IMR-90 (cell line): ENCODE measurements around the gene C19orf73.

Source experiments
- CEBPB ChIP-seq: IDR thresholded peaks from 2 replicates; pipeline ENCODE4 v1.6.1; 2012; ENCODE audit warnings: low read depth, low read length, improper control_type of control experiment
- CHD1 ChIP-seq: IDR thresholded peaks from 2 replicates; pipeline ENCODE4 v1.6.1; 2012; ENCODE audit warnings: low read depth, low read length, improper control_type of control experiment
- CTCF ChIP-seq: conservative IDR thresholded peaks from 2 replicates; pipeline ENCODE4 v1.5.1; 2012; ENCODE audit warnings: mild to moderate bottlenecking, low read depth, low read length, improper control_type of control experiment
- ELK1 ChIP-seq: fragments of 150-350 bp; IDR thresholded peaks from 2 replicates; pipeline ENCODE4 v1.6.1; 2016; ENCODE audit warnings: low read depth, mild to moderate bottlenecking, low read length, moderate library complexity, borderline replicate concordance
- FOS ChIP-seq: fragments of 150-350 bp; IDR thresholded peaks from 2 replicates; pipeline ENCODE4 v1.6.1; 2016; ENCODE audit warnings: low read depth, low read length
- MAZ ChIP-seq: IDR thresholded peaks from 2 replicates; pipeline ENCODE4 v1.6.1; 2012; ENCODE audit warnings: low read depth, mild to moderate bottlenecking, low read length, improper control_type of control experiment, moderate library complexity, borderline replicate concordance
- MXI1 ChIP-seq: IDR thresholded peaks from 2 replicates; pipeline ENCODE4 v1.6.1; 2012; ENCODE audit warnings: low read depth, mild to moderate bottlenecking, low read length, moderate library complexity, borderline replicate concordance
- NFE2L2 ChIP-seq: fragments of 150-350 bp; IDR thresholded peaks from 2 replicates; pipeline ENCODE4 v1.6.1; 2016; ENCODE audit warnings: low read depth, mild to moderate bottlenecking, low read length
- POLR2A ChIP-seq: IDR thresholded peaks from 2 replicates; pipeline ENCODE4 v1.6.1; 2012; ENCODE audit warnings: mild to moderate bottlenecking, low read depth, low read length
- RAD21 ChIP-seq: IDR thresholded peaks from 2 replicates; pipeline ENCODE4 v1.6.1; 2012; ENCODE audit warnings: low read length, improper control_type of control experiment
- RCOR1 ChIP-seq: IDR thresholded peaks from 2 replicates; pipeline ENCODE4 v1.6.1; 2012; ENCODE audit warnings: mild to moderate bottlenecking, low read length, improper control_type of control experiment; ENCODE audit not compliant: insufficient replicate concordance
- RFX5 ChIP-seq: IDR thresholded peaks from 2 replicates; pipeline ENCODE4 v1.8.0; 2012; ENCODE audit warnings: low read depth, mild to moderate bottlenecking, low read length, moderate library complexity
- SMC3 ChIP-seq: fragments of 150-350 bp; IDR thresholded peaks from 2 replicates; pipeline ENCODE4 v1.6.1; 2016; ENCODE audit warnings: low read depth, mild to moderate bottlenecking, antibody characterized with exemption, low read length, moderate library complexity
- USF2 ChIP-seq: fragments of 150-350 bp; IDR thresholded peaks from 2 replicates; pipeline ENCODE4 v1.6.1; 2017; ENCODE audit warnings: mild to moderate bottlenecking, antibody characterized with exemption, low read length, low read depth

GRCh38 chr19:49069026-49069425 lies 49.9 kb downstream of the C19orf73 start:
- no peak for TF ChIP-seq CTCF
- no peak for TF ChIP-seq FOS
- no peak for TF ChIP-seq POLR2A
- TF ChIP-seq CEBPB = no peak
- no peak for TF ChIP-seq MAZ
- no peak for TF ChIP-seq ELK1
- TF ChIP-seq USF2 = no peak
- TF ChIP-seq CHD1 = no peak
- TF ChIP-seq RAD21 = no peak
- TF ChIP-seq MXI1 = no peak
- no peak for TF ChIP-seq RFX5
- no peak for TF ChIP-seq RCOR1
- TF ChIP-seq SMC3 = no peak
- no peak for TF ChIP-seq NFE2L2
